Measurements from ENCODE around the gene WDR55. TPM values are rescaled to one million over a fixed set of nuclear protein-coding genes. Genes with fewer than 3 reads are reported as not detected.
"Not testable (repeated sequence)": the region's sequence is repeated elsewhere in the genome, so short reads cannot be mapped to it uniquely, and the experiment has no call there.

WDR55 gene, protein sequence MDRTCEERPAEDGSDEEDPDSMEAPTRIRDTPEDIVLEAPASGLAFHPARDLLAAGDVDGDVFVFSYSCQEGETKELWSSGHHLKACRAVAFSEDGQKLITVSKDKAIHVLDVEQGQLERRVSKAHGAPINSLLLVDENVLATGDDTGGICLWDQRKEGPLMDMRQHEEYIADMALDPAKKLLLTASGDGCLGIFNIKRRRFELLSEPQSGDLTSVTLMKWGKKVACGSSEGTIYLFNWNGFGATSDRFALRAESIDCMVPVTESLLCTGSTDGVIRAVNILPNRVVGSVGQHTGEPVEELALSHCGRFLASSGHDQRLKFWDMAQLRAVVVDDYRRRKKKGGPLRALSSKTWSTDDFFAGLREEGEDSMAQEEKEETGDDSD
- total RNA-seq (10 to 100 TPM; 28.5 to 47.6 (median 37.8) TPM), polyA plus RNA-seq (10 to 100 TPM; 10.5 to 20.9 TPM), total RNA-seq (92.6 reads per million, percentile 83 among the genes with 10 or more reads in this experiment)

DNA sequence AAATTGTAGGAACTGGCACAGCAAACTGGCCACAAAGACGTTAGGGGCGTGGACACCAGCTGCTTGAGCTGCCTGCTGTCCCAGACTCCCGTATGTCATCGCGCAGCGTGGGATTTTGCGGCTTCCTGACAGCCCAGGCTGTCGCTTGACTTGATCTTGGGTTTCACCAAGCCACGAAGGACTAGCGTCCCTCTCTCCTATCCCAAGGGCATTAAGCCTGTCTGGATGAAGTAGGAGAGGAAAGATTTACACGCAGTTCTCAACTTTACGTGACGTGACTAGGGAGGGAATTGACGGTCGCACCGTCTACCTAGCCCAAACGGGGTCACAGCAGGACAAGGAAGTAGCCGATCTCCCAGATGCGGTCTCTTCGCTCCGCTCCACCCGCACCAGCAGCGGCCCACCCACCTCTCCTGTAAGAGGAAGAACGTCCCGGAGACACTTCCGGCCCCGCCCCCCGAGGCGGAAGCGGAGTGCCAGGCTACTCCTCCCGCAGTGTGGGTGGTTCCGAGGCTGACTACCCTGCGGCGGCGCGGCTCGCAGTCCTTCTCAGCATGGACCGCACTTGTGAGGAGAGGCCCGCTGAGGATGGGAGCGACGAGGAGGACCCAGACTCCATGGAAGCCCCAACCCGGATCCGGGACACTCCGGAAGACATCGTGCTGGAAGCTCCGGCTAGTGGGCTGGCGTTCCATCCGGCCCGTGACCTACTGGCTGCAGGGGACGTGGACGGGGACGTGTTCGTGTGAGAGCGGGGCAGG is at the start of gene WDR55:
Gene WDR55, plus strand, starts transcription at position 546 of the 761 bp plus-strand sequence. Its CDS starts 9 bp downstream, at position 555.
- peaks cover 0 to 1% (median 0%) of the 10 kb centered on the region in 11 donors for H3K9me3 Mint-ChIP-seq
- H3K27ac Mint-ChIP-seq, result peak within 1 kb of the TSS; percentile 93 to 100 (median 98)
- Histone ChIP-seq H3K27ac (ENCODE audit: low read depth, low read length) (peak within 1 kb of the TSS; percentile 97), H3K4me3 (ENCODE audit: low read length) (peak within 1 kb of the TSS; percentile 95), H3K4me1 (ENCODE audit: control insufficient read depth in 2 of 2, insufficient read depth in 2 of 2, low read length in 2 of 2) (peaks cover 0 to 8% of the 10 kb centered on the region in 2 donors), H3K36me3 (ENCODE audit: control insufficient read depth in 2 of 3, insufficient read depth in 3 of 3, low read length in 3 of 3) (peaks cover 3 to 61% (median 18%) of the 10 kb centered on the region in 3 experiments), H3K27me3 (ENCODE audit: control insufficient read depth in 2 of 2, insufficient read depth in 2 of 2, low read length in 2 of 2) (no peaks in the 10 kb centered on the region), H3K9me3 (ENCODE audit: control insufficient read depth in 2 of 3, low read length in 3 of 3) (no peaks in the 10 kb centered on the region)
- CTCF ChIA-PET, result interaction anchor here (0.6 to 1.6 kb wide), 3 partner anchors 17 to 47 kb away, joined by 3 to 4 read pairs (median 3); partner anchors contain the start of genes IK and NDUFA2
- H3K27me3 Mint-ChIP-seq, result no peaks in the 10 kb centered on the region
- POLR2A ChIA-PET, result interaction anchor here (0.6 to 5.2 kb wide), 19 partner anchors 11 to 117 kb away, joined by 3 to 41 read pairs (median 4); partner anchors contain the start of genes EIF4EBP3, HARS1, HARS2 and IK
- H3K4me1 Mint-ChIP-seq, result peaks cover 17 to 48% (median 38%) of the 10 kb centered on the region in 7 donors
- peak; percentile 97 for ATAC-seq
- intact Hi-C loops (cut with micrococcal nuclease), result loop anchor here (1.0 kb wide), 10 partner anchors 17 to 557 kb away; partner anchors contain the start of genes ANKHD1 (in 2 of the 2), APBB3 (in 2 of the 2), HARS1 (in 2 of the 2) and HARS2 (in 2 of the 2)
- peak within 1 kb of the TSS; percentile 96 to 100 (median 98) for H3K4me3 Mint-ChIP-seq
- H3K36me3 Mint-ChIP-seq, result peaks cover 19 to 51% (median 34%) of the 10 kb centered on the region in 5 donors
- DNase-seq, result peak; percentile 91 to 98 (median 94)

DNA sequence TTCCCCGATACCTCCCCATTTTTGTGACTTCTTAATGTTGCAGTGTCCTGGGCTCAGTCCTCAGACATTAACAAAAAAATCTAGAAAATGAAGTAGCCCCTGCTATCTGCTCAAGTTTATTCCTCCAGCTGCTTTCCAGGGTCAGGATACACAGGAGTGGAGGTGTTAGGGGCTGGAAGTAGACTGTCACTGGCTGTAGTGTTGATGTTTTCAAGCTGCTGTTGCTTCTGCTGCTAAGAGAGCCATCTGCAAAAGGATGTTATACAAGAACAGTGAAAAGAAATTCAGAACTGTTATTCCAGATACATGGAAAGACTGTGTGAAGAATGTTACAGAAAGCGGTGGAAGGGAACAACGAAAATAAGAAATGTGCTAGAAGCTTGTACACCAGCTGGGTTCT is 42.4 kb upstream of the WDR55 start:
- POLR2A ChIA-PET, result interaction anchor here (0.6 to 1.0 kb wide), 2 partner anchors 26 to 77 kb away, joined by 3 read pairs; no protein-coding TSS in a partner anchor
- CTCF ChIA-PET, result interaction anchor here (0.6 to 1.2 kb wide), 2 partner anchors 13 to 104 kb away, joined by 3 to 5 read pairs; no protein-coding TSS in a partner anchor
- Mint-ChIP-seq H3K27ac (no peak overlapping the region), H3K27me3 (peaks cover 0 to 52% (median 10%) of the 10 kb centered on the region in 5 donors), H3K9me3 (peaks cover 0 to 5% (median 0%) of the 10 kb centered on the region in 11 donors), H3K36me3 (no peaks in the 10 kb centered on the region), H3K4me1 (peaks cover 0 to 4% (median 0%) of the 10 kb centered on the region in 7 donors), H3K4me3 (no peak overlapping the region)
- no peaks in the 10 kb centered on the region for H3K9me3 ChIP-seq (ENCODE audit: control insufficient read depth in 2 of 3, low read length in 3 of 3)
- no peaks in the 10 kb centered on the region for H3K4me1 ChIP-seq (ENCODE audit: control insufficient read depth in 2 of 2, insufficient read depth in 2 of 2, low read length in 2 of 2)
- H3K36me3 ChIP-seq (ENCODE audit: control insufficient read depth in 2 of 3, insufficient read depth in 3 of 3, low read length in 3 of 3), result no peaks in the 10 kb centered on the region
- intact Hi-C loops (cut with micrococcal nuclease), result no loop called here
- no peak overlapping the region for H3K4me3 ChIP-seq (ENCODE audit: low read length)
- ATAC-seq, result no peak
- H3K27ac ChIP-seq (ENCODE audit: low read depth, low read length), result no peak overlapping the region
- H3K27me3 ChIP-seq (ENCODE audit: control insufficient read depth in 2 of 2, insufficient read depth in 2 of 2, low read length in 2 of 2), result no peaks in the 10 kb centered on the region
- no peak for DNase-seq

DNA sequence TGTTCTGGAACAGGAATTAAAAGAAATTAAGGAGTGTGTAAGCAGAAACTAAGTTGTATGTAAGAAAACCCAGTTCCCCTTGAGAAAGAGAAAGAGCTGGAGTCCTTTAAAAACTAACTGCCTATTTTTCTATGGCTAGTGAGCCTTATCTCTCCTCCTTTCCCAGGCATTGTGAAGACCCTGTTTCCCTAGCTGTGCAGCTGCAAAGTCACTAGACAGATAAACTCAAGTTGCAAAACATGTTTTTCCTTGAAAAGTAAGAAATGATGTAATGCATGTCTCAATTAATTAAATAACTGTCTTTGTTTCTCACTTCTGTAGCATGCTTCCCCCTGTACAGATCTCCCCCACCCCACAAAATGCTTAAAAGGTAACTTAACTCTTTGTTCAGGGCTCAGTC is 41.6 kb upstream of the WDR55 start:
- H3K4me1 Mint-ChIP-seq; H3K27ac Mint-ChIP-seq; CTCF ChIA-PET; H3K4me1 ChIP-seq (ENCODE audit: control insufficient read depth in 2 of 2, insufficient read depth in 2 of 2, low read length in 2 of 2); H3K27ac ChIP-seq (ENCODE audit: low read depth, low read length); H3K9me3 ChIP-seq (ENCODE audit: control insufficient read depth in 2 of 3, low read length in 3 of 3); DNase-seq; intact Hi-C loops (cut with micrococcal nuclease); H3K4me3 ChIP-seq (ENCODE audit: low read length); H3K4me3 Mint-ChIP-seq; H3K36me3 Mint-ChIP-seq; H3K36me3 ChIP-seq (ENCODE audit: control insufficient read depth in 2 of 3, insufficient read depth in 3 of 3, low read length in 3 of 3); H3K27me3 ChIP-seq (ENCODE audit: control insufficient read depth in 2 of 2, insufficient read depth in 2 of 2, low read length in 2 of 2); H3K9me3 Mint-ChIP-seq; ATAC-seq: not testable (repeated sequence)
- peaks cover 0 to 45% (median 12%) of the 10 kb centered on the region in 5 donors for H3K27me3 Mint-ChIP-seq
- POLR2A ChIA-PET, result interaction anchor here (0.6 kb wide), 1 partner anchor 78 kb away, joined by 3 read pairs; no protein-coding TSS in a partner anchor

DNA sequence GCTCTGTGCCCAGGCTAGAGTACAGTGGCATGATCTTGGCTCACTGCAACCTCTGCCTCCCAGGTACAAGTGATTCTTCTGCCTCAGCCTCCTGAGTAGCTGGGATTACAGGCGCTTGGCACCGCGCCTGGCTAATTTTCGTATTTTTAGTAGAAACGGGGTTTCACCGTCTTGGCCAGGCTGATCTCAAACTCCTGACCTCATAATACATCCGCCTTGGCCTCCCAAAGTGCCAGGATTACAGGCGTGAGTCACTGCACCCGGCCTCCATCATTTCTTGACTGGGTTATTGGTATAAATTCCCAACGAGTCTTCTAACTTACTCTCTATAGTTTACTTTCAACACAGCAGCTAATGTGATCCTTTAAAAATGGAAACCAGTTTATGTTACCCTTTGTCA is 39.8 kb upstream of the WDR55 start:
- H3K4me3 Mint-ChIP-seq; H3K36me3 ChIP-seq (ENCODE audit: control insufficient read depth in 2 of 3, insufficient read depth in 3 of 3, low read length in 3 of 3); ATAC-seq; H3K36me3 Mint-ChIP-seq; DNase-seq; H3K9me3 ChIP-seq (ENCODE audit: control insufficient read depth in 2 of 3, low read length in 3 of 3); H3K4me3 ChIP-seq (ENCODE audit: low read length); intact Hi-C loops (cut with micrococcal nuclease); POLR2A ChIA-PET; H3K27ac Mint-ChIP-seq; H3K4me1 Mint-ChIP-seq; H3K4me1 ChIP-seq (ENCODE audit: control insufficient read depth in 2 of 2, insufficient read depth in 2 of 2, low read length in 2 of 2); CTCF ChIA-PET; H3K27ac ChIP-seq (ENCODE audit: low read depth, low read length); H3K27me3 ChIP-seq (ENCODE audit: control insufficient read depth in 2 of 2, insufficient read depth in 2 of 2, low read length in 2 of 2): not testable (repeated sequence)
- Mint-ChIP-seq H3K27me3 (peaks cover 0 to 31% (median 6%) of the 10 kb centered on the region in 5 donors), H3K9me3 (peaks cover 0 to 11% (median 0%) of the 10 kb centered on the region in 11 donors)

DNA sequence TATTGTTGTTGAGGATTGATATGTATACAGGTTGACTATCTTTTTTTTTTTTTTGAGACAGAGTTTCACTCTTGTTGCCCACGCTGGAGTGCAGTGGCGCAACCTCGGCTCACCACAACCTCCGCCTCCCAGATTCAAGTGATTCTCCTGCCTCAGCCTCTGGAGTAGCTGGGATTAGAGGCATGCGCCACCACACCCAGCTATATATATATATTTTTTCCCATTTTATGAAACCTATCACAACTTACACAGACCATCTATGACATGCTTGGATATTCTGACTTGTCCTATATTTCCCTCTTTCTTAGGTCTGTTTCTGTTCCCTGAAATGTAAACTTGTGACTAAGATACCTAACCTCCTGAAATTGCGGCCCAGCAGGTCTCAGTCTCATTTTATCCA is 36.7 kb upstream of the WDR55 start:
- Mint-ChIP-seq H3K9me3 (peaks cover 0 to 11% (median 0%) of the 10 kb centered on the region in 11 donors), H3K4me3 (no peak overlapping the region), H3K36me3 (peaks cover 0 to 4% (median 0%) of the 10 kb centered on the region in 5 donors), H3K27me3 (peaks cover 0 to 33% (median 0%) of the 10 kb centered on the region in 5 donors), H3K4me1 (peaks cover 6 to 20% (median 8%) of the 10 kb centered on the region in 7 donors), H3K27ac (peak overlapping the region in 1 of 9 donors; percentile 12)
- H3K27me3 ChIP-seq (ENCODE audit: control insufficient read depth in 2 of 2, insufficient read depth in 2 of 2, low read length in 2 of 2), result no peaks in the 10 kb centered on the region
- ATAC-seq (no peak), DNase-seq (no peak)
- H3K36me3 ChIP-seq (ENCODE audit: control insufficient read depth in 2 of 3, insufficient read depth in 3 of 3, low read length in 3 of 3), result no peaks in the 10 kb centered on the region
- ChIA-PET POLR2A (no interaction called here), CTCF (no interaction called here)
- intact Hi-C loops (cut with micrococcal nuclease), result no loop called here
- no peak overlapping the region for H3K4me3 ChIP-seq (ENCODE audit: low read length)
- no peak overlapping the region for H3K27ac ChIP-seq (ENCODE audit: low read depth, low read length)
- no peaks in the 10 kb centered on the region for H3K9me3 ChIP-seq (ENCODE audit: control insufficient read depth in 2 of 3, low read length in 3 of 3)
- H3K4me1 ChIP-seq (ENCODE audit: control insufficient read depth in 2 of 2, insufficient read depth in 2 of 2, low read length in 2 of 2), result peaks cover 0 to 4% of the 10 kb centered on the region in 2 donors

DNA sequence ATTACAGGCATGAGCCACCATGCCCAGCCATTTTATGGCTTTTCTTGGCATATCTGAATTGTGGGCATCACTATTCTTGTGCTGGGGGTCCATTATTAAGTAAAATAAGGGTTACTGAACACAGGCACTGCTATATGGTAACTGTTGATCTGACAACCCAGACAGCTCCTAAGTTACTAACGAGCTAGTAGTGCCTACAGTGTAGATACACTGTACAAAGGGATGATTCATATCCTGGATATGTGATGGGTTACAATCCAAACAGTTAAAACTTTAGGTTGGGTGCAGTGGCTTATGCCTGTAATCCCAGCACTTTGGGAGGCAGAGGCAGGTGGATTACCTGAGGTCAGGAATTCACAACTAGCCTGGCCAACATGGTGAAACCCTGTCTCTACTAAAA is 36.0 kb upstream of the WDR55 start:
- Mint-ChIP-seq H3K36me3 (peaks cover 0 to 4% (median 0%) of the 10 kb centered on the region in 5 donors), H3K4me3 (no peak overlapping the region), H3K9me3 (peaks cover 0 to 11% (median 0%) of the 10 kb centered on the region in 11 donors), H3K27me3 (peaks cover 0 to 38% (median 0%) of the 10 kb centered on the region in 5 donors), H3K27ac (no peak overlapping the region), H3K4me1 (peaks cover 12 to 26% (median 14%) of the 10 kb centered on the region in 7 donors)
- ATAC-seq, result no peak
- no peaks in the 10 kb centered on the region for H3K36me3 ChIP-seq (ENCODE audit: control insufficient read depth in 2 of 3, insufficient read depth in 3 of 3, low read length in 3 of 3)
- no peaks in the 10 kb centered on the region for H3K9me3 ChIP-seq (ENCODE audit: control insufficient read depth in 2 of 3, low read length in 3 of 3)
- no peak for DNase-seq
- no peak overlapping the region for H3K4me3 ChIP-seq (ENCODE audit: low read length)
- POLR2A ChIA-PET, result interaction anchor here (0.7 kb wide), 1 partner anchor 1514 kb away, joined by 3 read pairs; no protein-coding TSS in a partner anchor
- intact Hi-C loops (cut with micrococcal nuclease), result no loop called here
- H3K27ac ChIP-seq (ENCODE audit: low read depth, low read length), result no peak overlapping the region
- CTCF ChIA-PET, result no interaction called here
- H3K27me3 ChIP-seq (ENCODE audit: control insufficient read depth in 2 of 2, insufficient read depth in 2 of 2, low read length in 2 of 2), result no peaks in the 10 kb centered on the region
- H3K4me1 ChIP-seq (ENCODE audit: control insufficient read depth in 2 of 2, insufficient read depth in 2 of 2, low read length in 2 of 2), result peaks cover 0 to 9% of the 10 kb centered on the region in 2 donors

Data from naive thymus-derived CD4-positive, alpha-beta T cell (primary cell).